Kidney epithelial cell (primary cell): Measurements from ENCODE around the gene CANX. TPM values are rescaled to one million over a fixed set of nuclear protein-coding genes. Genes with fewer than 3 reads are reported as not detected.

Experiments used
- DNase-seq: peaks from one replicate; pipeline ENCODE4 v3.0.0-alpha.2; 2010; ENCODE audit warnings: low read depth
- H3K27me3 ChIP-seq: 2 replicates; pipeline ENCODE4 v1.6.0; 2011; ENCODE audit warnings: low read length; ENCODE audit not compliant: control insufficient read depth, insufficient read depth
- H3K36me3 ChIP-seq: 2 replicates; pipeline ENCODE4 v1.5.1; 2011; ENCODE audit warnings: low read length; ENCODE audit not compliant: control insufficient read depth, insufficient read depth
- H3K4me3 ChIP-seq: 2 replicates; pipeline ENCODE4 v1.5.1; 2011; ENCODE audit warnings: low read depth, mild to moderate bottlenecking, control low read depth, low read length
- CTCF ChIP-seq: IDR thresholded peaks from 2 replicates; pipeline ENCODE4 v1.5.1; 2011; ENCODE audit warnings: mild to moderate bottlenecking, moderate library complexity, low read length, control low read depth, inconsistent platforms; ENCODE audit not compliant: insufficient read depth, poor library complexity, severe bottlenecking
- total RNA-seq: library from RNA; depleted of rRNA; stranded (reverse); fragments of >200 nt; gene quantifications from 2 replicates; pipeline ENCODE4 v1.2.3, GENCODE V29; 2015

The CANX gene
- total RNA-seq, 1 donor from 2014 or later, result 649 TPM

- no peak for DNase-seq
- H3K4me3 ChIP-seq, result no peak overlapping the region
- peaks cover 1% of the 10 kb centered on the region for H3K36me3 ChIP-seq
- no peaks in the 10 kb centered on the region for H3K27me3 ChIP-seq
- no peak for TF ChIP-seq CTCF
Observed at GRCh38 chr5:179730356-179730755, 31.6 kb downstream of the CANX start.

- no peak for DNase-seq
- H3K4me3 ChIP-seq, result no peak overlapping the region
- H3K27me3 ChIP-seq, result no peaks in the 10 kb centered on the region
- peaks cover 1% of the 10 kb centered on the region for H3K36me3 ChIP-seq
- TF ChIP-seq CTCF, result no peak
Observed at GRCh38 chr5:179730852-179731251, 32.1 kb downstream of the CANX start.

- no peak for TF ChIP-seq CTCF
- Histone ChIP-seq H3K4me3 (peak overlapping the region; percentile 1), H3K36me3 (peaks cover 2% of the 10 kb centered on the region), H3K27me3 (no peaks in the 10 kb centered on the region)
- peak; percentile 48 for DNase-seq
Observed at GRCh38 chr5:179731791-179732411, 33.1 kb downstream of the CANX start.

- peak; percentile 100 for DNase-seq
- TF ChIP-seq CTCF, result no peak
- Histone ChIP-seq H3K27me3 (no peaks in the 10 kb centered on the region), H3K4me3 (peak within 1 kb of the TSS; percentile 71), H3K36me3 (peaks cover 2% of the 10 kb centered on the region)
Observed at GRCh38 chr5:179732412-179732917, 33.7 kb downstream of the CANX start, which contains the start of gene MAML1. Gene MAML1 (plus strand): TSS chr5:179732822. CDS start chr5:179733113, 291 bp downstream.

- Histone ChIP-seq H3K27me3 (no peaks in the 10 kb centered on the region), H3K36me3 (peaks cover 2% of the 10 kb centered on the region), H3K4me3 (peak overlapping the region; percentile 71)
- DNase-seq, result no peak
- no peak for TF ChIP-seq CTCF
Observed at GRCh38 chr5:179732918-179733771, 34.4 kb downstream of the CANX start.
